ENCODE results near the gene EIF2B5.
A peak's percentile ranks its signal among the peaks of the same experiment; 100 is the strongest.

The EIF2B5 gene

DNA sequence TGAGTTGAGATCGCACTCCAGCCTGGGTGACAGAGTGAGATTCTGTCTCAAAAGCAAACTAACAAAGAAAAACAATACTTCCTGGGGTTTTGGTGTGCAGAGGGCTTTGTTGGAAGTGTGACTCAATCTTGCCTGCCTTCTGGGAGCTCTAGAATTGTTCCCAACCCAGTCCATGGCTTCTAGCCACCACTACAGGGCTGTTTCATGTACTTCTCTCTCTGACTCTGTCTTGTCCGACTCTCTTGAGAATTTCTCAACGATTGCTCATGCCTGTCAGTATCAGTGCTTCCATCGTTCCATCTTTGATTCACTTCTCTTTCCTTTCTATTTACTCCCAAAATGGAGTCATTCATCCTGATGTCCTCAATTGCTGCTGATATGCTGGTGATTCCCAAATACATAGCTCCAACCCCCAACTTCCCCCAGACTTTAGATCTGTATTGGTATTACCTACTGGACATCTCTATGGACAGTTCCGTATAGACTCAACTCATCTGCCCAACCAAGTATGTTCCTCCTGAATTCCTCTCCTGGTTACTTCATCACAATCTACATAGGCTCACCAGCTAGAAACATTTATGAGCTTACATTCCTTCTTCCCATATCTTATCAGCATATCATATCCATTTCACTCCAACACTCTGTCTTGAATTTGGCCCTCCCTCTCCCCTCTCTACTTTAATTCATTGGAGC is 37.7 kb downstream of the EIF2B5 start:
- no peaks in the 10 kb centered on the region for H3K9me3 ChIP-seq (ENCODE audit: control insufficient read depth, insufficient read depth, low read length)
- H3K4me1 ChIP-seq (ENCODE audit: insufficient read depth, low read length): peaks cover 36% of the 10 kb centered on the region
- no peak overlapping the region for H3K9ac ChIP-seq (ENCODE audit: low read depth, low read length)
- H3K36me3 ChIP-seq (ENCODE audit: insufficient read depth, low read length): peaks cover 11% of the 10 kb centered on the region; the same call in 1 of the 2 replicates

DNA sequence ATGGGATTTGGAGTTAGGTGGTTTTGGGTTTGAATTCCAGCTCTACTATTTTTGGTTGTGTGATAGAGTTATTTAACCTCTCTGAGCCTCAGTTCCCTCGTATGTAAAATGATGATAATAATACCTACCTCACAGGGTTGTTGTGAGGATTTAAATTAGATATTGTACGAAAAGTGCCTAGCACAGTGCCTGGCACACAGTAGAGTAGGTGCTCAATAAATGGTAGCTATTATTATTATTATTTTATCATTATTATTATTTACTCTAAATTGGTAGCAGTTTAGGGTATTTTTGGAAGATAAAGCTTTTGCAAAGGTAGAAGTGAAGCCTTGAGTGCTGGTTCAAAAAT is 38.2 kb downstream of the EIF2B5 start:
- no peaks in the 10 kb centered on the region for H3K9me3 ChIP-seq (ENCODE audit: control insufficient read depth, insufficient read depth, low read length)
- peaks cover 37% of the 10 kb centered on the region for H3K4me1 ChIP-seq (ENCODE audit: insufficient read depth, low read length)
- H3K36me3 ChIP-seq (ENCODE audit: insufficient read depth, low read length): peaks cover 12% of the 10 kb centered on the region
- H3K9ac ChIP-seq (ENCODE audit: low read depth, low read length): no peak overlapping the region

DNA sequence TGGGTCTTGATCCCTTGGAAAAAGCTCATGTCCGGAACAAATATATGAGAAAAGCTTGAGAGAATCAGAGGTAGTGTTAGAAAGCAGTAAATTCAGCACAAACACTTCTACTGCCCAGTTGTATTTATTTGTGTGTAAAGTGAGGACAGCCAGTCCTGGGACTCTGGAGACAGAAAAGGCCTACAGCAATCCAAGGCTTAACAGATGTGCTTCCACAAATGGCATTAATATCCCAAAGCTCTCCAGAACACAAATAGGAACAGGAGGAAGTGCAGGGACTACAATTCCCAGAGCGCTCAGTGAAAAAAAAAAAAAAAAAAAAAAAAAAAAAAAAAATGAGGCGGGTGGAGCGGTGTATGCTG is 39.1 kb downstream of the EIF2B5 start:
- Histone ChIP-seq H3K9me3 (ENCODE audit: control insufficient read depth, insufficient read depth, low read length) (no peaks in the 10 kb centered on the region), H3K36me3 (ENCODE audit: insufficient read depth, low read length) (peaks cover 20% of the 10 kb centered on the region), H3K4me1 (ENCODE audit: insufficient read depth, low read length) (peaks cover 37% of the 10 kb centered on the region), H3K9ac (ENCODE audit: low read depth, low read length) (no peak overlapping the region)

DNA sequence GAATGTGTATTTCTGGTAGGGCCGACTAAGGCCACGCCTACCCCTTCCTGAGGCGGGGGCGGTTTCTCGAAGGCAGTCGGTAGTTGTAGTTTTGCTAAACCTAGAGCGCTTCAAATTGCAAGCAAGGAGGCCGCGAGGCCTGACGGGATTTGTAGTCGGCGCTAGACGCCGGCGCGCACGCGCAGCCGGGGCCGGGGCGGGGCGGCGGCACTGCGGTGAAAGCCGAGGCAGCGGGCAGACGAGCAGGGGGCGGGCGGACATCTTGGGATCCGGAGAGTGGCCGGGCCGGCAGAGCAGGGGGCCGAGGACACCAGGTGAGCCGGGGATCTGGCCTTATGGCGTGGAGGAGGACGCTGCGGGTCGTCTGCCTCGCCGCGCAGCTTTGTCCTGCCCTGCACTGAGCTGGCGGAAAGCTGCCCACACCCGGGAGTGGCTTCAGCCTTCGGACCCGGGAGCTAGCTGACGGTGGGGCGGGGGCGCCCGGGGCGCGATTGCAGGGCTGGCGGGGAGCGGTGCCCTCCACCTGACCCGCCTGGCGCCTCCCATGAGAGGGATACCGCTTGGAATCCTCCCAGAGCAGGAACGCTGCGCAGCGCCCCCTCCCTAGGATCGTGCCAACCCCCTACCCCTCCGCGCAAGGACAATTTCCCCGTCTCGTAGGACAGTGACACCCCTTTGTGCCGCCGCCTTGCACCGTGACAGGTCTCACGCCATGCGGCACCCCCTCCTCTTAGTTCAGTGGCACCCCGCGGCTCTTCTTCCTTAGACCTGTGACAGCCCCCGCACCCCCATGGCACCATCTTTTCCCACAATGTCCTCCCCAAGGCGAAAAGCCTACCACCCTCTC is 39.7 kb downstream of the EIF2B5 start, which contains the start of gene AP2M1:
Gene AP2M1 (plus strand): TSS at position 210 of the 847 bp plus-strand sequence. CDS start 2,139 bp downstream, outside the sequence.
- Histone ChIP-seq H3K9ac (ENCODE audit: low read depth, low read length) (peak within 1 kb of the TSS; percentile 86), H3K9me3 (ENCODE audit: control insufficient read depth, insufficient read depth, low read length) (no peaks in the 10 kb centered on the region), H3K36me3 (ENCODE audit: insufficient read depth, low read length) (peaks cover 22% of the 10 kb centered on the region), H3K4me1 (ENCODE audit: insufficient read depth, low read length) (peaks cover 37% of the 10 kb centered on the region)

DNA sequence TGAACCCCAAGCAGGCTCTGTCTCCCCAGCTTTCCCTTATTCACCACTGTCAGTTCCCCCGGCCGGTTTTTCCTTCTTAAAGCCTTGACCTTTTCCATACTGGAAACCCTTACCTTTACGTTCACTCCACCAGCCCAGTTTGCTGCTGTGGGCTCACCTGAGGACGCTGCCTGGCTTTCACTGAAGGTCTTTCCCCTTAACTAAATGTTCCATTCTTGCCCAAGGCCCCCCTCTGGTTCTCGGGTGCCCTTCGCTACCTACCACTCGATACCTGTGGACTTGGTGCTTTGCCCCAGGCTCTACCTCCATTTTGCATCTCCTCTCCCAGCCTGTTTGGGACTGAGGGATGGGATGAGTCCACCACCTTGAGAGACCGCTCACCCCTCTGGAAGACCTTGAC is 40.3 kb downstream of the EIF2B5 start:
- Histone ChIP-seq H3K9ac (ENCODE audit: low read depth, low read length) (peak overlapping the region; percentile 86), H3K9me3 (ENCODE audit: control insufficient read depth, insufficient read depth, low read length) (no peaks in the 10 kb centered on the region), H3K36me3 (ENCODE audit: insufficient read depth, low read length) (peaks cover 29% of the 10 kb centered on the region), H3K4me1 (ENCODE audit: insufficient read depth, low read length) (peaks cover 37% of the 10 kb centered on the region)

DNA sequence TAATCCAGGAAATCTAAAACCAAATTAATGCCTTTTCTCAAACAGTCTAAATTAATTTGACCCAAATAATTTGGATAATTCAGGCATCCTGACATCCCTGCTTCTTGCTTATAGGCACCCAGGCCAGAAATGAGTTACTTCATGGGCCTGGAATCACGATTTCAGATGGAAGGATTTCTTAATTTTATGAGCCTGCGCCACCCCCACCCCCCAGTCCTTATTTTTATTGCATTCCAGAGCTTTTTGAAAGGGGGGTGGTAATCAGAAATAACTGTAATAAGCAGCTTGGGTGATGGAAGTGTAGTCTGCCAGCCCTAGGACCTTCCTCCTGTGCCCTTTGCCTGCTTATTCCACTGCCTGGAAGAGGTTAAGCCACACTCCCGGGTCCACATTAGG is 40.8 kb downstream of the EIF2B5 start:
- Histone ChIP-seq H3K36me3 (ENCODE audit: insufficient read depth, low read length) (peaks cover 32% of the 10 kb centered on the region), H3K4me1 (ENCODE audit: insufficient read depth, low read length) (peaks cover 34% of the 10 kb centered on the region), H3K9me3 (ENCODE audit: control insufficient read depth, insufficient read depth, low read length) (no peaks in the 10 kb centered on the region), H3K9ac (ENCODE audit: low read depth, low read length) (peak overlapping the region; percentile 86)

DNA sequence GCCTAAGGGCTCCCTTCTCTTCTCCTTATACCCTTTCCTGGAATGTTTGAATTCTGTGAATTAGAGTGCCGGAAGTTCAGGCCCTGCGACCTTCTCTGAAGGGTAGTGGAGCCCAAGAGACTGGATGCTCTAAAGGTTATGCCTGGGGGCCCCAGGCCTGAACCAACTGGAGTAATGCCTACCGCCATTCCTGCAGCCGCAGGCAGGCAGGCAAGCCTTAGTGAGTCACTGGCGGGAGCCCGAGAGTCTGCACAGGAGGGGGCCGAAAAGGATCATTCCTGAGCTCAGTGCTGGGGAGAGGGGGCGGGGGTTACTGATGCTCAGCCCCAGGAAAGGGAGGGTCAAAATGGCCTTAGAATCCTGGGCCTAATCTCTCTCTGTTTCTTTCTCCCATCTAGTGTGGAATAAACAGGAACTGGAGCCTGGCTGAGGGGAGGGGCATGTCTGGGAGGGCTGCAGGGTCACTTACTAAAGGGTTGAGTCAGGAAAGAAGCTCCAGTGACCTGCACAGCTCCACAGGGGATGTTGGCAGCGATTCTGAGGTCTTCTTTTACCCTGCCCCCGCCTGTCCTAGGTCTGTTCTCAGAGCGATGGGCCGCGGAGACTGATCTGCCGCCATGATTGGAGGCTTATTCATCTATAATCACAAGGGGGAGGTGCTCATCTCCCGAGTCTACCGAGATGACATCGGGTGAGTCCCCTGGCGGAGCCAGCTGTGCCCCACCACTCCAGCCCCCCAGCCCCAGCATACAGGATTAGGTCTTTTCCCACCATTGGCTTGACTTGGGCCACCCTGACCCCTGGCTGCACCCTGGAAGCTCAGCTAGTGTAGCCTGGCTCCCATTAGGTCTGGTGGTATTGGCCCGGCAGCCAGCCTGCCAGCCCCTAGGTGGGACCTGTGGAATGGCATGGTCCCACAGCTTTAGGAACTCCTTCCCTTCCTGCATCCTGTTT is 41.5 kb downstream of the EIF2B5 start:
- Histone ChIP-seq H3K9ac (ENCODE audit: low read depth, low read length) (peak overlapping the region; percentile 86), H3K9me3 (ENCODE audit: control insufficient read depth, insufficient read depth, low read length) (no peaks in the 10 kb centered on the region), H3K36me3 (ENCODE audit: insufficient read depth, low read length) (peaks cover 34% of the 10 kb centered on the region), H3K4me1 (ENCODE audit: insufficient read depth, low read length) (peaks cover 29% of the 10 kb centered on the region)

DNA sequence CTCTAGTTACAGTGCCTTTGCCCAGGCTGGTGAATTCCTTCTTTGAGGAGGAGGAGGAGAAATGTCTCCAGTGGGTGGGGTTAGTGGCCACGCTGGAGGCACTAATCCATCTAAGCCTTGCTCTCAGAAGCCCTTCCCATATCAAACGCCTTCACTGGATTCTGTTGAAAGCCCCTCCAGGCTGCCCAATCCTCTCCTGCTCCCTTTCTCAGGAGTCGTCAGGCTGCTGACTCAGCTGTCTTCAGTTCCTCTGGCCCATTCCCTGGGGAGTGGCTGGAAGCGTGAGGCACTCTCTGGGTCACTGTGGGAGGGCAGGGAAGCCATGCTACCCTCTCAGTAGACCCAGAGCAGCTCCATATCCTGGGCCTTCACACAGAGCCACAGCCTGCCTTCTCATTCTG is 42.2 kb downstream of the EIF2B5 start:
- no peaks in the 10 kb centered on the region for H3K9me3 ChIP-seq (ENCODE audit: control insufficient read depth, insufficient read depth, low read length)
- peaks cover 23% of the 10 kb centered on the region for H3K4me1 ChIP-seq (ENCODE audit: insufficient read depth, low read length)
- peaks cover 40% of the 10 kb centered on the region for H3K36me3 ChIP-seq (ENCODE audit: insufficient read depth, low read length)
- H3K9ac ChIP-seq (ENCODE audit: low read depth, low read length): peak overlapping the region; percentile 86

DNA sequence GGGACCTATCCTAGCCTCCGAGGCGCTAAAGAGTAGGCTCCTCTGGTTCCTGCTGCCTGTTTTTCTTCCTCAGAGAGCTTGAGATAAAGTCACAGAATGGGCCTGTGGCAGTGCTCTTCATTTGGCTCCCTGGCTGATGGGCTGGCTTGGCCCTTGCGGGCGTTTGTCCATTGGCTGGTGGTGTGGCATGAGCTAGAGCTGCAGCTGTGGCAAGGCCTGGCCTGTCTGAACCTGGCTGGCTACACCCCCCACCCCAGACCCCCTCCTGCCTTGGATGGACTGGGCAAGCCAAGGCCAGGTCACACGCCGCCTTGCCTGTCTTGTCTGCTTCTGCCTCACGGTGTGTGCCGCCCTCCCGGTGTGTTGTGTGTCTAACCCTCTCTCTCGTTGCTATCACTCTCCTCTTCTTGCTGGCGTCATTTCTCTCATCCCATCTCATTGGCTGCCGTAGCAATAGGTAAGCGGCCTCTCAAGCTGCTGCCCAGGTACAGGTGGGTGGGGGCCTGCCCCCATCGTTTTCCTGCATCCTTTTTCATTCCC is 42.7 kb downstream of the EIF2B5 start:
- Histone ChIP-seq H3K36me3 (ENCODE audit: insufficient read depth, low read length) (peaks cover 42% of the 10 kb centered on the region), H3K9ac (ENCODE audit: low read depth, low read length) (no peak overlapping the region), H3K9me3 (ENCODE audit: control insufficient read depth, insufficient read depth, low read length) (no peaks in the 10 kb centered on the region), H3K4me1 (ENCODE audit: insufficient read depth, low read length) (peaks cover 21% of the 10 kb centered on the region)

DNA sequence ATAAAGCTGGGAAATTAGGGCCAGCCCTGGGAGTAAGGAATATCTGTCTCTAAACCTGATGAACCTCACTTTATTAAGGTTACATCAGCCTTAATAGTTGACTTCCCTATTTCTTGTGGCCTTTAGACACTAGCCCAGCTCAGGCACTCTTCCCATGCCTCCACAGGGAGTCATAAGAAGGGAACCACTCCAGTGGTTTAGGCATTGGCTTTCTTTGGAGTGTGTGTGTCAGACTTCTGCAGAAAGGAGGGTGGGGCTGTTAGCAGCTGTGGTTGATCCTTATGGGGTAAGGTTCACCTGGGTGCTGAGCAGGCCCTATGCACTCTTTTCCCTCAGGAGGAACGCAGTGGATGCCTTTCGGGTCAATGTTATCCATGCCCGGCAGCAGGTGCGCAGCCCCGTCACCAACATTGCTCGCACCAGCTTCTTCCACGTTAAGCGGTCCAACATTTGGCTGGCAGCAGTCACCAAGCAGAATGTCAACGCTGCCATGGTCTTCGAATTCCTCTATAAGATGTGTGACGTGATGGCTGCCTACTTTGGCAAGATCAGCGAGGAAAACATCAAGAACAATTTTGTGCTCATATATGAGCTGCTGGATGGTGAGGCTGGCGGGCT is 43.5 kb downstream of the EIF2B5 start:
- Histone ChIP-seq H3K9ac (ENCODE audit: low read depth, low read length) (no peak overlapping the region), H3K36me3 (ENCODE audit: insufficient read depth, low read length) (peaks cover 42% of the 10 kb centered on the region), H3K4me1 (ENCODE audit: insufficient read depth, low read length) (peaks cover 20% of the 10 kb centered on the region), H3K9me3 (ENCODE audit: control insufficient read depth, insufficient read depth, low read length) (no peaks in the 10 kb centered on the region)

DNA sequence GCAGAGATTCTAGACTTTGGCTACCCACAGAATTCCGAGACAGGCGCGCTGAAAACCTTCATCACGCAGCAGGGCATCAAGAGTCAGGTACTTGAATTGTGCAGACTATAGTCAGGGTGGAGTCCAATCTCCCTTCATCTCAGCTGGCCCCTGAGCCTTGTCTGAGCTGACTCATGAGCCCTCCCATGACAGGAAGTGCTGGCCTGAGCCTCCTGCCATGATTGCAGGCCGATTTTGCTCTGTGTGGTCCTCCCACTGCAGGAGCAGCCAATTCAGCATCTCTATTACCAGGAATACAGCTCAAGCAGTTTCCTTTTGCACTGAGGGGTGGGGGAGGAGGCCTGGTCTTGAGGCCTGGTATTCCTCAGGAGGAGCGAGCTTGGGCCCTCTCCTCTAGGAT is 45.0 kb downstream of the EIF2B5 start:
- Histone ChIP-seq H3K4me1 (ENCODE audit: insufficient read depth, low read length) (peaks cover 18% of the 10 kb centered on the region), H3K36me3 (ENCODE audit: insufficient read depth, low read length) (peaks cover 42% of the 10 kb centered on the region), H3K9me3 (ENCODE audit: control insufficient read depth, insufficient read depth, low read length) (no peaks in the 10 kb centered on the region), H3K9ac (ENCODE audit: low read depth, low read length) (no peak overlapping the region)

DNA sequence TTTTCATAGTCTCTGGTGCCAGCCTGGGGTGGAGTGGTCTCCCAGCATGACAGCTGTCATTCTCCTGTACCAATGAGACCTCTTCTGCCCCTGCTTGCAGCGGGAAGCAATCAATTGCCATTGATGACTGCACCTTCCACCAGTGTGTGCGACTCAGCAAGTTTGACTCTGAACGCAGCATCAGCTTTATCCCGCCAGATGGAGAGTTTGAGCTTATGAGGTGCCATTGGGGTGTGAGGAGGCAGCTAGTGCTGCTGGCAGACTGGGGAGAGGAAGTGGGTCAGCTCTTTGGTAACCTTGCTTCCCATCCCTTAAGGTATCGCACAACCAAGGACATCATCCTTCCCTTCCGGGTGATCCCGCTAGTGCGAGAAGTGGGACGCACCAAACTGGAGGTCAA is 46.4 kb downstream of the EIF2B5 start:
- H3K9me3 ChIP-seq (ENCODE audit: control insufficient read depth, insufficient read depth, low read length): no peaks in the 10 kb centered on the region
- no peak overlapping the region for H3K9ac ChIP-seq (ENCODE audit: low read depth, low read length)
- H3K36me3 ChIP-seq (ENCODE audit: insufficient read depth, low read length): peaks cover 42% of the 10 kb centered on the region
- H3K4me1 ChIP-seq (ENCODE audit: insufficient read depth, low read length): peaks cover 19% of the 10 kb centered on the region

DNA sequence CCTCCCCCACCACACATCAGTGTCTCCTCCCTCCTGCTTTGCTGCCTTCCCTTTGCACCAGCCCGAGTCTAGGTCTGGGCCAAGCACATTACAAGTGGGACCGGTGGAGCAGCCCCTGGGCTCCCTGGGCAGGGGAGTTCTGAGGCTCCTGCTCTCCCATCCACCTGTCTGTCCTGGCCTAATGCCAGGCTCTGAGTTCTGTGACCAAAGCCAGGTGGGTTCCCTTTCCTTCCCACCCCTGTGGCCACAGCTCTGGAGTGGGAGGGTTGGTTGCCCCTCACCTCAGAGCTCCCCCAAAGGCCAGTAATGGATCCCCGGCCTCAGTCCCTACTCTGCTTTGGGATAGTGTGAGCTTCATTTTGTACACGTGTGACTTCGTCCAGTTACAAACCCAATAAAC is 48.5 kb downstream of the EIF2B5 start:
- Histone ChIP-seq H3K9me3 (ENCODE audit: control insufficient read depth, insufficient read depth, low read length) (no peaks in the 10 kb centered on the region), H3K36me3 (ENCODE audit: insufficient read depth, low read length) (peaks cover 36% of the 10 kb centered on the region), H3K4me1 (ENCODE audit: insufficient read depth, low read length) (peaks cover 10% of the 10 kb centered on the region), H3K9ac (ENCODE audit: low read depth, low read length) (no peak overlapping the region)
